Endometrial microvascular endothelial cells (primary cell): ENCODE measurements around the gene TIAM2. TPM values are rescaled to one million over a fixed set of nuclear protein-coding genes. Genes with fewer than 3 reads are reported as not detected.
"Not testable (repeated sequence)": the region's sequence is repeated elsewhere in the genome, so short reads cannot be mapped to it uniquely, and the experiment has no call there.

ENCODE experiments used
- in situ Hi-C: cut with HindIII; loops from 2 replicates; pipeline ENCODE4 v1.10.0; 2017; ENCODE audit warnings: low sequenced_read_pairs, low pct_unique_long_range_greater_than_20kb; ENCODE audit errors: inconsistent ontology term
- total RNA-seq: library from RNA; depleted of rRNA; stranded (reverse); fragments of >200 nt; gene quantifications from one replicate; pipeline ENCODE4 v1.2.3, GENCODE V29; 2015; ENCODE audit errors: inconsistent ontology term

The TIAM2 gene
- 11.2 TPM for total RNA-seq

DNA sequence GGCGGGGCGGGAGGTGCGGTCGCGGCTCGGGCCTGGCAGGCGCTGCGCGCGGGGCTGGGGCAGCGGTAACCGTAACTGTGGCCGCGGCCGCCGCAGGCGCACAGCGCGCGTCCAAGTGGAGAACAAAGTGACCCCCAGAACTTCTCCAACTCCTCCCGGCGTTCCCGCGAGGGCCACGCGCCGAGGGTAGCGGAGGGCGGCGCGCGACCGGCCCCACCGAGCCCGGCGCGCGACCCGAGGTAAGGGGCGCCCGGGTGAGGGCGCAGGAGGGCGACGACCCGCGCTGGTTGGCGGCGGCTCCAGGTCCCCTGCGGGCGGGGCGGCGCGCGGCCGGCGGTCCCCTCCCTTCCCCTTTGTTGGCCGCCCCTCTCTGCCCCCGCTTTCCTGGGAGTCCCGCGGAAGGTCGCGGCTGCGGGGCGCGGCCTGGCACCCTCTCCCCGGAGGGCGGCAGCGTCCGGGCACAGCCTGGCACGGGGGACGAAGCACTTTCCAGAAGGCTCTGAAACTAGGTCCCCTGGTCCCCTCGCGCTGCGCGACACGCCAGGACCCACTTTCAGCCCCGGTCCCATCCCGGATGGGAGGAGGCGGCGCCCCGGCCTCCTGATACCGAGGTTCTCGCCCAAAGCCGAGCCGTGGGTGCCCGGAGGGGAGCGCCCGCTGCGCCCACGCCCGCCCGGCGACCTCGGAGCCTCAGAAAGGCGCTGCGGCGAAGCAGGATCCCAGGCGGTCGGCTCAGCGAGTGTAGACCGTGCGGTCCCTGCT is at the start of gene TIAM2:
TIAM2 (plus strand) TSS at position 62 of the 762 bp plus-strand sequence. CDS start 133,909 bp downstream, outside the sequence.
- in situ Hi-C loops, result no loop called here

DNA sequence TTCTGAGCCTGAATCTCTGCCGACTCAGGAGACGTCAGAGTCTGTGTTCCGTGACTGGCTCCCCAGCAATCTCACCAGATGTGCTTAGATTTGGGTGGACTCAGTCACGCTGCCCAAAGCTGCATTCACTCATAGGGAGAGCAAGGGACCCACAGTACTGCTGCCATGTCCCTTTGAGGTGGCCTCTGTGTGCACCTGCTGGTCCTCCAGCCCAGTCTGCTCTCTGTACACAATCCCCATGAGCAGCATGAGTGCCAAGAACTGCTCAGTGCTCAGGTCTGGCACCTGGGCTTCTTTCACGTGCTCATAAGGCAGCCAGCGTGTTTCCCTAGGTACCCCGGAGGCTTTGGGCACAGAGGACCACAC is 44.2 kb upstream of the TIAM2 start:
- in situ Hi-C loops, result no loop called here

DNA sequence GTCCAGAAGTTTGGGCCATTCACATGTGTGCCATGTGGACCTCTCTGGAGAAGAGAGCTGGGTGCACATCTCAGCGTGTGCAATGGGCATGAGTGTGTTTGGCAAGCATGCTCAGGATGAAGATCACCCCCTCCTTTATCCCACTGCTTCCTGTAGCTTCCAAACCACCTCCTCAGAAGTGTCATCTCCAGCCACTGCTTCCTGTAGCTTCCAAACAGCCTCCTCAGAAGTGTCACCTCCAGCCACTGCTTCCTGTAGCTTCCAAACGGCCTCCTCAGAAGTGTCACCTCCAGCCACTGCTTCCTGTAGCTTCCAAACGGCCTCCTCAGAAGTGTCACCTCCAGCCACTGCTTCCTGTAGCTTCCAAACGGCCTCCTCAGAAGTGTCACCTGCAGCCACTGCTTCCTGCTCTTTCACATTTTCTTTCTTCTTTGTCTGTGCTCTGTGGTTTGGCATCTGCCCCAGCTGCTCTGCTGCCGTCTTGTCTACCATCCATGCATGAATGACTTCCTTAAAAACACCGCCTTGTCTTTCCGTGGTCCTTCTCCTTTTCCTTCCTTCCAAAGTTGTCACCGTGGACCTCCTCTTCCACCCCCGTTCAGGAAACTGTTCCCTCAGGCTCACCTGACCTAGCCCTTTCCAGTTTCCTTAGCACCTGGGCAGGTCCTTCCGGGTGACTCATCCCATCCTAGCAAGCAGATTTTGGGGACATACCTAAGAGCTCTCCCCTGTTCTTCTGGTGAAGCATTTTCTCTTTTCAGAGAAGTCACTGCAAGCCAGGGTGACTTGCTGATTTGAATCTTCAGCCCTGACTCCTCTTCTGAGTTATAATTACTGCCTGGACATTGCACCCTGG is 43.5 kb upstream of the TIAM2 start:
- in situ Hi-C loops, result no loop called here

DNA sequence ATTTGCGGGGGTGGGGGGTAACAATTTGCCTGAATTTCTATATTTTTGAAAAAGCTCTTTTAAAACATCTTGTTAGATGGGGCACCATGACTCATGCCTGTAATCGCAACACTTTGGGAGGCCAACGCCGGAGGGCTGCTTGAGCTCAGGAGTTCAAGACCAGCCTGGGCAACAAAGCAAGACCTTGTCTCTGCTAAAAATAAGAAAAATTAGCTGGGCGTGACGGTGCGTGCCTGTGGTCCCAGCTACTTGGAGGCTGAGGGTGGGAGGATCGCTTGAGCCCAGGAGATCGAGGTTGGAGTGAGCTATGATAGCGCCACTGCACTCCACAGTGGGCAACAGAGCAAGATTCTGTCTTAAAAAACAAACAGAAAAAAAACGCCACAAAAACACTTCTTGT is 41.5 kb upstream of the TIAM2 start:
- in situ Hi-C loops, result no loop called here

DNA sequence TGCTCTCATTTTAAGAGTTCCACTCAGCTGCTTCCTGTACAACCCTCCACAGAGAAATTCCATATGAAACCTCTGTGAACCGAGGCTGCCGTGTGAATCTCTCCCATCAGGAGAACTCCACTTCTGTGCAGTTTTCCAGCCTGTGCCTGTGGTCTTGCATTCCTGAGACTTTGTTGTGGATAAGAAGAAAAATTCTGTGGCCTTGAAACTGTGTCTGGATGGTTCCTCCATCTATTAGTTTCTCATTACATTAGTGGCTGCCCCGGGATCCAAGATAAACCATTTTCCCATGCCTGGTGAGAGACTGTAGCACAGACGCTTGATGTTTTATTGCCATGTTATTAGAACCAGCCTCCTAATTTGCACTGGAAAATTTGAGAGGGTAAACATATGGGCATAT is 40.8 kb upstream of the TIAM2 start:
- in situ Hi-C loops, result no loop called here

DNA sequence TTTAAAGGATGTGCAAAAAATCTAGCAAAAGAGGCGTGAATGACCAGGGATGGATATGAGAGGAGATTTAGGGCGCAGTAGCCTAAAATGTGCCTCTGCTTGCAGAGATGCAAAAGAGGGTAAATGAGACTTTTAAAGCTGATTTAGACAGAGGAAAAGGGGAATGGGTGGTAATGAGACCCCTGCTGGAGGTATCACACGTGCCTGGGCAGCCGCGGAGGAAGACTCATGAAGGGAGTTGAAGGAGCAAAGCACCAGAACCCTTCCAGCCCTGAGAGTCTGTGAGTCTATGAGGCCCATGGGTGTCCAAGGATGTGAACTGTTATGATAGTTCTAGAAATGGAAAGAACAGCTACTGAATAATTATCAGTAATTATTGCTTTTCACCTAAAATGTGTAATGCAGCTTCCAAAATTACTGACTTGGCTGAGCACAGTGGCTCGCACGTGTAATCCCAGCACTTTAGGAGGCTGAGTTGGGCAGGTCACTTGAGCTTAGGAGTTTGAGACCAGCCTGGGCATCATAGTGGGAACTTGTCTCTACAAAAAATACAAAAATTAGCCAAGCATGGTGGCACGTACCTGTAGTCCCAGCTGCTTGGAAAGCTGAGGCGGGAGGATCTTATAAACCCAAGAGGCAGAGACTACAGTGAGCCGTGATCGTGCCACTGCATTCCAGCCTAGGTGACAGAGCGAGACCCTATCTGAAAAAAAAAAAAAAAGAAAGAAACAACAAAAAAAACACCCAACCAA is 38.2 kb upstream of the TIAM2 start:
- in situ Hi-C loops, result no loop called here

DNA sequence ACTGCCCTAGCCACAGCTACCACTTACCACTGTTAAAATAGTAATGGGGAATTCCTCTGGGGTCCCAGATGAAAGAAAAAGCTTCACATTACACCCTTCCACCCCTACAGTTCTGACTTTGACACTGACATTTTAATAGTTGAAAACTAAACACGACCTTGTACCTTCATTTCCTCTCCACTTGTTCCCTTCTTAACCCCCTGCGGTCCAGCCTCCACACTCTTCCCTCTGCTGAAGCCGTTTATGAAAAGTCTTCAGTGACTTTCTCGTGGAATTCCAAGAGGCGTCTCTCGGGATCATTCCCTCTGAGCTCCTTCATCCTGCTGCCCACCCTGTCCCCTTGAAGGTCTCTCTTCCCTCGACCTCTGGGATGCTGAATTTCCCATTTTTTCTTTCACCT is 36.6 kb upstream of the TIAM2 start:
- in situ Hi-C loops, result no loop called here

DNA sequence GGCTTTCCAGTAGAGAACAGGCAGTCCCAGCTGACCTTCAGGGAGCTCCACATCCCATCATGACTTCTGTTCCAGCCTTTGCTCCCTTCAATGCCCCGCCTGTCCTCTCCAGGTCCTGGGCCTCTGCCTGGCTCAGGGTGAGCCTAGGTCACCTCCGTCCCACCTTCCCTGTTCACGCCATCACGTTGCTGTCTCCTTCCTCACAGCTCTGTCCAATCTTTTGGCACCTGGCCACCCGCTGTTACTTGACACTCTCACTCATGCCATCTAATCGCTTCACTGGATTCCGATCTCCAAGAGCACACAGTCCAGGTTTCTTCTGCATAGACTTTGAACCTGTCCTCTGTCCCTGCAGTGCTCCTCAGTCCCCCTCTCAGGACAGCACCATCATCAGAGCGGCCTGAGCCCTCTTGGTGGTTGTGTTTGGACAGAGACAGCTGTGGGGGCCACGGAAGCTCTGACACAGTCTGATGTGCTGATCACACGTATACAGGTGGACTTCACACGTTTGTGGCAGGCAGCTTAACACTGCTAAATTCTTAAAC is 34.7 kb upstream of the TIAM2 start:
- in situ Hi-C loops, result no loop called here

DNA sequence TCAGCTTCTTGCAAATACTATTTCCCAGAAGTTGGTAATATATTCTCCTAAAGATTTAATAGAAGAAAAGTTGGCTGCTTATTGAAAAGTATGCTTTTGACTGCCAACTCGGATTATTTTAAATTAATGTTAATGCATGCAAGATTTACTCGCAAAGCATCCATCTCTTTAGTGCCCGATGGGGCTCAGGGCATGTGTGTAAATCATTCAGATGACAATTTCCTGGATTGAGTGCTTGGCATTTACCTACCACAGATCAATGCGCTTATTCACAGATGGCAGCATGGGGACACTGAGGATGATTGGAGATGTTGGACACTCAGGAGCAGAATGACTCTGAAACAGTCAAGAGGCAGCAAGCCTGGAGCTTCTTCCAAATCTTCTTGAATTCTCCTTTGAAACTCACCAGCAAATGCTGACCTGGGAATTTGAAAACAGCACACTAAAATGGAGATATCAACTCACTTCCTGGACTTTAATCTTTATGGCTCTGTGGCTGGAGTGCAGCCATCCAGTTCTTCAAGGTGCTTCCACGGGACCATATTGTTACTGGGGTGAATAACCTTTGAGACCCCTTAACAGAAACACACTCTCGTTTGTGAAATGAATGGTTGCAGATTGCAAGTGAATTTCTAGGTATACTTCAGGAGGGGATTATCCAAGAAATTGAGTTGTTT is 34.1 kb upstream of the TIAM2 start:
- in situ Hi-C loops, result no loop called here

DNA sequence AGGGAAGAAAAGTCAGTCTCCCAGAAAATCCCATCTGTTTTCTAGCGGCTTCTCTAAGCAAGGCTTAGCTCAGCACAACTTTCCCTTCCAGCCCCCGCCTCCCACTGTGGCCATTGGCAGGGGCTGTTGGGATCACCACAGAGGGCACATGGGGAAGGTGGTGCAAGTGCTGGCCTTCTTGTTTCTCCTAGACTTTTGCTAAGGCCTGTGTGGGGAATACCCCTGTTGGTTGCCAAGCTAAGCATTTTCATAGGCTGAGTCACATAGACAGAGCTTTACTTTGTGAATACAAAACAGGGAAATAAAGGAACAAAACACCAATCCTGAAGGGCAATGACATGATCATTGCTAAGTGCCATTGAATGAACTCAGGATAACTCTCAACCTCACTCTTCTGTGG is 32.4 kb upstream of the TIAM2 start:
- in situ Hi-C loops, result no loop called here

DNA sequence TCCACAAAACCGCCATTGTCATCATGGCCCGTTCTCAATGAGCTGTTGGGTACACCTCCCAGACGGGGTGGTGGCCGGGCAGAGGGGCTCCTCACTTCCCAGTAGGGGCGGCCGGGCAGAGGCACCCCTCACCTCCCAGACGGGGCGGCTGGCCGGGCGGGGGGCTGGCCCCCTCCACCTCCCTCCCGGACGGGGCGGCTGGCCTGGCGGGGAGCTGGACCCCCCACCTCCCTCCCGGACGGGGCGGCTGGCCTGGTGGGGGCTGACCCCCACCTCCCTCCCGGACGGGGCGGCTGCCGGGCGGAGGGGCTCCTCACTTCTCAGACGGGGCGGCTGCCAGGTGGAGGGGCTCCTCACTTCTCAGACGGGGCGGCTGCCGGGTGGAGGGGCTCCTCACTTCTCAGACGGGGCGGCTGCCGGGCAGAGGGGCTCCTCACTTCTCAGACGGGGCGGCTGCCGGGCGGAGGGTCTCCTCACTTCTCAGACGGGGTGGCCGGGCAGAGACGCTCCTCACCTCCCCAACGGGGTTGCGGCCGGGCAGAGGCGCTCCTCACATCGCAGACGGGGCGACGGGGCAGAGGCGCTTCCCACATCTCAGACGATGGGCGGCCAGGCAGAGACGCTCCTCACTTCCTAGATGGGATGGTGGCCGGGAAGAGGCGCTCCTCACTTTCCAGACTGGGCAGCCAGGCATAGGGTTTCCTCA is 28.9 kb upstream of the TIAM2 start:
- in situ Hi-C loops, result not testable (repeated sequence)

DNA sequence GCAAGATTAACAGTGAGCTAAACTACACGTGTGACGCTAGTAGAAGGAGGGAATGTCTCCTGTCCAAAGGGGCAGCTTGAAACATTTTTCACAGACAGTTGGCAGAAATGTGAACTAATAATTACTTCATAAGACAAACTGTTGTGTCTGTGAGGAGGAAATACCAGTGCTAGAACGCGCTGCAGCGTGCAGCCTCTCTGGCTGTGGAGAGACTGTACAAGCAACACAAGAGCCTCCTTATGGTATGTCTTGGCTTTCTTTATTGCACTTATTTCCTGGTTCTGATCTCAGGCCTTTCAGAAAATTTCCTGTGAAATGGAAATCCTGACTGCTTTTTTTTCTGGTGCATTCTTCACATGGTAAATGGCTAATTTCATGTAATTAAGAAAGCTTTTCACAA is 25.3 kb upstream of the TIAM2 start:
- in situ Hi-C loops, result no loop called here

DNA sequence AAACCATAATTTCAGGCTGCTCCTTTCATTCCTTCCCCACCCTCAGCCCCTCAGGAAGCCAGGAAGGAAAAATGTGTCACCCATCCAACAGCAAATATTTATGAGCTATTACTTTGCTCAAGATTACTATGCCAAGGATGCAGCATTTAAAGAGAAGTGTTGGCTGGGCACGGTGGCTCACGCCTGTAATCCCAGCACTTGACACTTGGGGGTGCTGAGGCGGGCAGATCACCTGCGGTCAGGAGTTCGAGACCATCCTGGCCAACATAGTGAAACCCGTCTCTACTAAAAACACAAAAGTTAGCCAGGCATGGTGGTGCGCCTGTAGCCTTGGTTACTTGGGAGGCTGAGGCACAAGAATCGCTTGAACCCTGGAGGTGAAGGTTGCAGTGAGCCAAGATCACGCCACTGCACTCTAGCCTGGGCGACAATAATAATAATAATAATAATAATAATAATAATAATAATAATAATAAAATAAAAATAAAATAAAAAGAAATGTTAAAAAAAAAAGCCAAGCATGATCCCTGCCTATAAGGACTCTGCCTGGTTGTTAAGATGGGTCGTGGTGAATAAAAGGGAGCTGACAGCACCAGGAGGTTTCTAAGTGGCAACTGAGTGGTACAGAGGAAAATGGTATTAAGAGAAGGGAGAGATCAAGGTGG is 20.5 kb upstream of the TIAM2 start:
- in situ Hi-C loops, result no loop called here

DNA sequence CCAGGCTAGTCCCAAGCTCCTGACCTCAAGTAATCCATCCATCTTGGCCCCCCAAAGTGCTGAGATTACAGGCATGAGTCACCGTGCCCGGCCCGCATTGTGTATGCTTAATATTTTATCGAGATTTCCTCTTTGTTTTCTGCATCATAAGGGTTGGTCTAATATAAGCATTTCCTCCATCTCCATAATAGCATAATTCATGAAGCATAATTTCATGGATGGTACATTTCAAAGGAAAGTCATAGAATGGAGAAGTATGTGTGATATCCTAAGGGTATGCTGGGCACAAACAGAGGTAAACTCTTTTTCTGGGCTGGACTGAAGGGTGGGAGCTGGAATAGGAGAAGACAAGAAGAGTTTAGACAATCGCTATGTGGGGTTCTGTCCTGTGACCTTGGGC is 17.5 kb upstream of the TIAM2 start:
- in situ Hi-C loops, result no loop called here

DNA sequence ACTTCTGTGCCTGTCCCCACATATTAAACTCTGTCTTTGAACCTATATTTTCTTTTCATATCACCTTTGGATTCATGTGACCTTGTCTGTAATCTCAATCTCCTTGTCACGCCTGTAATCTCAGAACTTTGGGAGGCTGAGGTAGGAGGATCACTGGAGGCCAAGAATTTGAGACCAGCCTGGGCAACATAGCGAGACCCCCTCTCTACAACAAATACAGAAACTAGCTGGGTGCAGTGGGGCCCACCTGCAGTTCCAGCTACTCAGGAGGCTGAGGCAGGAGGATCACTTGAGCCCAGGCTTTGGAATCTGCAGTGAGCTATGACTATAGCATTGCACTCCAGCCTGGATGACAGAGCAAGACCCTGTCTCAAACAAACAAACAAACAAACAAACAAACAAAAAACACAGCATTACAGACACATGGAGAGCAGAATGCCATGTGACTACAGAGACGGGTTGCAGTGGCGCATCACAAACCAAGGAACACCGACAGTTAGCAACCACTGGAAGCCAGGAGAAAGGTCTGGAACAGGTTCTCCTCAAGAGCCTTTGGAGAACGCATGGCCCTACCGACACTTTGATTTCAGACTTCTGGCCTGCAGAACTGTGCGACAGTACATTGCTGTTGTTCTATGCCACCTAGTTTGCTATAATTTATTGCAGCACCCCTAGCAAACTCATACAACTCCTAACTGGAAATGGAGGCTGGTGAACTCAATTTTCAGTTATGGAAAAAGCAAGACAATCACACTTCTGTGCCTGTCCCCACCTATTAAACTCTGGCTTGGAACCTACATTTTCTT is 14.6 kb upstream of the TIAM2 start:
- in situ Hi-C loops, result no loop called here

DNA sequence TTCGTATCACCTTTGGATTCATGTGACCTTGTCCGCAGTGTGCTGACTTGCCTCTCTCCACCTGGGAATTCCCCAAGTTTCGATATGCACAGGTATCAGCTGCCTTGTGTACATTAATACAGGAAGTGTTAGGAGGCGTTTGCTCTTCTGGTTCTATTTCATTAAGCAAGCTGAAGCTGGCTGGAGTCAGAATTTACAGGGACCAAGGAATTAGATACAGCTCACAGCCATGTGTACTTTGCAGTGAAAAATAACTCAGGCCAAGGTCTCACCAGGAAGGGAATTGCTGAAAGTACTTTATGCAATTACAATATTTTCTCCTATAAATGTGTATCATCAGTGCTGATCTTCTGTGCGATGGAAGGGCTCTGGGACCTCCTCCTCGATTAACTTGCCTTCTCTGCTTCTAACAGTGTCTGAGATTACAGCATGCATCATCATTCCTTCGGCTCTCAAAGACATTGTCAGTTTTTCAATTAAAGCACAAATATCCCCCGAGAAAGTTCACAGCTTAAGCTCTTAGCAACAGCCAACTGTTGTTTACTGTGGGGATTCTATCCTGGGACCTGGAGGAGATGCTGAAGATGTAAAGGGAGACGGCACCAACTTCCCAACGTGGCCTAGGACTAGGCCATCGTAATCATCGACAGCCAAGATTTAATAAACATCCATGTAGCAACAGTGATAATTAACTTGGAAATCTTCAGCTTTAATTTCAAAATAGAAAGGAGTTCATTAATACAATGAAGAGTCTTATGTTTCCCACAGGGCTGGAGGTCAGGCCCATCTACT is 13.8 kb upstream of the TIAM2 start:
- in situ Hi-C loops, result no loop called here
